ENCODE data around the gene BACH2.

The BACH2 gene

GRCh38 chr6:90184334-90185298 lies 112.0 kb downstream of the BACH2 start:
- peak; percentile 67 for DNase-seq (ENCODE audit: low spot score)
- ATAC-seq (ENCODE audit: low read depth) = peak; percentile 90
- Histone ChIP-seq H3K9me3 (ENCODE audit: severe bottlenecking) (no peaks in the 10 kb centered on the region), H3K27me3 (ENCODE audit: insufficient read depth, poor library complexity, severe bottlenecking) (no peaks in the 10 kb centered on the region), H3K4me3 (ENCODE audit: severe bottlenecking) (no peak overlapping the region), H3K36me3 (ENCODE audit: low read depth) (no peaks in the 10 kb centered on the region), H3K27ac (ENCODE audit: poor library complexity, severe bottlenecking) (peak overlapping the region; percentile 47), H3K4me1 (ENCODE audit: insufficient read depth, poor library complexity, severe bottlenecking) (peaks cover 35% of the 10 kb centered on the region)
- TF ChIP-seq, protein P1, sequence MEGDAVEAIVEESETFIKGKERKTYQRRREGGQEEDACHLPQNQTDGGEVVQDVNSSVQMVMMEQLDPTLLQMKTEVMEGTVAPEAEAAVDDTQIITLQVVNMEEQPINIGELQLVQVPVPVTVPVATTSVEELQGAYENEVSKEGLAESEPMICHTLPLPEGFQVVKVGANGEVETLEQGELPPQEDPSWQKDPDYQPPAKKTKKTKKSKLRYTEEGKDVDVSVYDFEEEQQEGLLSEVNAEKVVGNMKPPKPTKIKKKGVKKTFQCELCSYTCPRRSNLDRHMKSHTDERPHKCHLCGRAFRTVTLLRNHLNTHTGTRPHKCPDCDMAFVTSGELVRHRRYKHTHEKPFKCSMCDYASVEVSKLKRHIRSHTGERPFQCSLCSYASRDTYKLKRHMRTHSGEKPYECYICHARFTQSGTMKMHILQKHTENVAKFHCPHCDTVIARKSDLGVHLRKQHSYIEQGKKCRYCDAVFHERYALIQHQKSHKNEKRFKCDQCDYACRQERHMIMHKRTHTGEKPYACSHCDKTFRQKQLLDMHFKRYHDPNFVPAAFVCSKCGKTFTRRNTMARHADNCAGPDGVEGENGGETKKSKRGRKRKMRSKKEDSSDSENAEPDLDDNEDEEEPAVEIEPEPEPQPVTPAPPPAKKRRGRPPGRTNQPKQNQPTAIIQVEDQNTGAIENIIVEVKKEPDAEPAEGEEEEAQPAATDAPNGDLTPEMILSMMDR (IDR thresholded peaks at IDR 0.05; ENCODE audit: poor library complexity, severe bottlenecking) = peak; percentile 23

DNA sequence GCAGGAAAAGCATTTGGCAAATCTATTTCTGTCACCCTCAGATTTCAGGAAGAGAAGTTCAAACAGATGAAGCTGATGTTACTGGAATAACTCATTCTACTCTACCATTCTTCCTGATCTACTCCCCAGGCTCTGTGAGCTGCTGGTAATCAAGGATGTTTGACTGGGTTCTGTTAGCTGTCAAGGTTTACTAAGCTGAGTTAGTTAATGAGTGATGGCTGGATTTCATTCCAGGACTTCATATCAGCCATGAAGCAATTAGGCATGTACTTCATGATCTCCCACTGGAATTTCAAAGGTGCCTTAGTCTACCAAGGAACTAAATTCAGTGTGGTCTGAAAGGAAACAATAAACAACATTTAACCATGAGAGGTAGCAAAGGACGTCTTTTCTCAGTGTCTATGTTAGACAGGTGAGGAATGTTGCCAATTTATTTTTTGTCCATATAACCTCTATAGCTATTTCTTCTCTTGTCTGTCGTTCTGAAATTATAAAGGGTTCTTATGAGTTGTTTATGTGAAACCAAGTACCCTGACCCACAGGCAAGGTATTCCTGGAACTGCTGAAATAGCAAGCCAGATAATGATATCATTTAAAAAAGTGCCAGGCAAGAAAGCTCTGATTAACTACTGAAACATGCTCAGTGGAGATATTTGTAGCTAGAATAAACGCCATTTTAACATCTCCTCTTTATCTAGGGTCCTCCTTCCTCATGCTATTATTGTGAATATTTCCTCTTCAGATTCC lies 112.9 kb downstream of the BACH2 start:
- Histone ChIP-seq H3K27me3 (ENCODE audit: insufficient read depth, poor library complexity, severe bottlenecking) (no peaks in the 10 kb centered on the region), H3K9me3 (ENCODE audit: severe bottlenecking) (no peaks in the 10 kb centered on the region), H3K27ac (ENCODE audit: poor library complexity, severe bottlenecking) (peak overlapping the region; percentile 47), H3K4me3 (ENCODE audit: severe bottlenecking) (no peak overlapping the region), H3K4me1 (ENCODE audit: insufficient read depth, poor library complexity, severe bottlenecking) (peaks cover 35% of the 10 kb centered on the region), H3K36me3 (ENCODE audit: low read depth) (no peaks in the 10 kb centered on the region)
- TF ChIP-seq, protein P1 (IDR thresholded peaks at IDR 0.05; ENCODE audit: poor library complexity, severe bottlenecking) = no peak
- DNase-seq (ENCODE audit: low spot score) (no peak), ATAC-seq (ENCODE audit: low read depth) (no peak)

- no peak overlapping the region for H3K4me3 ChIP-seq (ENCODE audit: severe bottlenecking)
- DNase-seq (ENCODE audit: low spot score) (no peak), ATAC-seq (ENCODE audit: low read depth) (no peak)
- H3K4me1 ChIP-seq (ENCODE audit: insufficient read depth, poor library complexity, severe bottlenecking) = peaks cover 21% of the 10 kb centered on the region
- H3K36me3 ChIP-seq (ENCODE audit: low read depth) = no peaks in the 10 kb centered on the region
- H3K9me3 ChIP-seq (ENCODE audit: severe bottlenecking) = no peaks in the 10 kb centered on the region
- no peaks in the 10 kb centered on the region for H3K27me3 ChIP-seq (ENCODE audit: insufficient read depth, poor library complexity, severe bottlenecking)
- no peak overlapping the region for H3K27ac ChIP-seq (ENCODE audit: poor library complexity, severe bottlenecking)
- TF ChIP-seq, protein P1 (IDR thresholded peaks at IDR 0.05; ENCODE audit: poor library complexity, severe bottlenecking) = no peak
Observed at GRCh38 chr6:90180526-90180925, 116.1 kb downstream of the BACH2 start.

DNA sequence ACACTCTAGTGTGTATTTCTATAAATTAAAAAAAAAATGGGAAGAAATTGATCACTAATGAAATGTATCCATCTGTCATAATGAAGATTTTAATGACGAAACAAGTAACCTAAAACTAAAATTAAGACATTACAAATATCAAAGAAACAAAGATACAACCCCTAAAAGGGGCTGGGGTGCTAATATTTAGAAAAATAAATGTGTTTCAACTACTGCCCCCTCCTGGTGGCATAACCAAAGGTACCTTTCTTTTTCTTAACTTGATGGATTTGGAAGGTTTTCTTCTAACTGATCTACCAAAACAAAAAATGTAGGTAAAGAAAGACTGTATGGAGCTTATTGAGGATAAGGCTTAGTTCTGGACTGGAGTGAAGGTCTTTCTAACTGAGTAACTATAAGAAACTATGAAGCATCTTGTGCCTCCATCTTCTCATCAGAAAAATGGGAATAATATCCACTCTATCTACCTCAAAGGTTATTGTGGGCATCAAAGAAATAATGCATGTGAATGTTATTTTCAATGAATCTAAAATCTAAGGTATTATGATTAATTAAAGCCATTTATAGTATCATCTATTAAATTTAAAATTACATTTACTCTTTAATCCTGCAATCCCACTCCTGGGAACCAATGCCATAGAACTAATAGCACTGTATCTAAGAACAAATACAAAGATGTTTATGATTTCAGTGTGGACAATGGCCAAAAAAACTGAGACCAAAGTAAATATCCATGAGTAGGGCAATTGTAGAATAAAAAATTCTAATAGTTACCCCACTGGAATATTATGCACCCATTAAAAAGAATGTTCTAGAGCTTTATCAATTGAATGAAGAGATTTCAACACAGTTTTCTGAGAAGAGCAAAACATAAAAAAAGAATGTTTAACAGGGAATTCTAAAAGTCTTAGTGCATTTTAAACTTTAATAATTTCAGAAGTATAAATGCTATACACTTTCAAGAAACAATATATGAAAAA lies 117.2 kb downstream of the BACH2 start:
- Histone ChIP-seq H3K9me3 (ENCODE audit: severe bottlenecking) (no peaks in the 10 kb centered on the region), H3K36me3 (ENCODE audit: low read depth) (no peaks in the 10 kb centered on the region), H3K27ac (ENCODE audit: poor library complexity, severe bottlenecking) (no peak overlapping the region), H3K4me1 (ENCODE audit: insufficient read depth, poor library complexity, severe bottlenecking) (peaks cover 15% of the 10 kb centered on the region), H3K27me3 (ENCODE audit: insufficient read depth, poor library complexity, severe bottlenecking) (no peaks in the 10 kb centered on the region), H3K4me3 (ENCODE audit: severe bottlenecking) (no peak overlapping the region)
- no peak for DNase-seq (ENCODE audit: low spot score)
- TF ChIP-seq, protein P1 (IDR thresholded peaks at IDR 0.05; ENCODE audit: poor library complexity, severe bottlenecking) = peak; percentile 46
- no peak for ATAC-seq (ENCODE audit: low read depth)
